ENCODE results near the gene COL6A2. TPM values are rescaled to one million over a fixed set of nuclear protein-coding genes. Genes with fewer than 3 reads are reported as not detected.

COL6A2 gene
- total RNA-seq, 1 experiment from 2014 or later: 15.0 TPM

- Histone ChIP-seq H3K4me1 (ENCODE audit: insufficient read depth, low read length, poor library complexity, severe bottlenecking) (no peaks in the 10 kb centered on the region), H3K27me3 (replicated peaks; ENCODE audit: insufficient read depth, low read depth, low read length, poor library complexity) (no peaks in the 10 kb centered on the region), H3K36me3 (ENCODE audit: insufficient read depth, low read length, poor library complexity, severe bottlenecking) (peaks cover 3% of the 10 kb centered on the region), H3K9me3 (ENCODE audit: low read depth, low read length, poor library complexity, severe bottlenecking) (peaks cover 4% of the 10 kb centered on the region), H3K4me3 (ENCODE audit: low read depth, low read length, poor library complexity, severe bottlenecking) (no peak overlapping the region), H3K27ac (ENCODE audit: low read depth, low read length, poor library complexity, severe bottlenecking) (no peak overlapping the region)
- ChIA-PET POLR2A (ENCODE audit: low non-redundant PET) (no interaction called here), CTCF (no interaction called here)
- DNase-seq (ENCODE audit: low spot score): no peak
- intact Hi-C loops (cut with micrococcal nuclease; ENCODE audit: unreplicated experiment): no loop called here
- no peak for TF ChIP-seq EZH2 (IDR thresholded peaks at IDR 0.05; ENCODE audit: borderline replicate concordance, low read depth, low read length, poor library complexity, severe bottlenecking)
- no peak for TF ChIP-seq CTCF (conservative IDR thresholded peaks at IDR 0.05; ENCODE audit: low read depth, low read length)
- no TSS peak for BruUV-seq (replicated peaks)
Measured at GRCh38 chr21:46171585-46171984, 73.7 kb downstream of the COL6A2 start.

- H3K27ac ChIP-seq (ENCODE audit: low read depth, low read length, poor library complexity, severe bottlenecking): no peak overlapping the region
- no peak for DNase-seq (ENCODE audit: low spot score)
- H3K27me3 ChIP-seq (replicated peaks; ENCODE audit: insufficient read depth, low read depth, low read length, poor library complexity): no peaks in the 10 kb centered on the region
- intact Hi-C loops (cut with micrococcal nuclease; ENCODE audit: unreplicated experiment): loop anchor here (2.0 kb wide), 1 partner anchor 13 kb away; no protein-coding TSS in a partner anchor
- ChIA-PET POLR2A (ENCODE audit: low non-redundant PET) (no interaction called here), CTCF (no interaction called here)
- TF ChIP-seq EZH2 (IDR thresholded peaks at IDR 0.05; ENCODE audit: borderline replicate concordance, low read depth, low read length, poor library complexity, severe bottlenecking): no peak
- TF ChIP-seq CTCF (conservative IDR thresholded peaks at IDR 0.05; ENCODE audit: low read depth, low read length): no peak
- peaks cover 3% of the 10 kb centered on the region for H3K36me3 ChIP-seq (ENCODE audit: insufficient read depth, low read length, poor library complexity, severe bottlenecking)
- H3K4me3 ChIP-seq (ENCODE audit: low read depth, low read length, poor library complexity, severe bottlenecking): no peak overlapping the region
- BruUV-seq (replicated peaks): no TSS peak
- H3K9me3 ChIP-seq (ENCODE audit: low read depth, low read length, poor library complexity, severe bottlenecking): peaks cover 8% of the 10 kb centered on the region
- H3K4me1 ChIP-seq (ENCODE audit: insufficient read depth, low read length, poor library complexity, severe bottlenecking): no peaks in the 10 kb centered on the region
Measured at GRCh38 chr21:46171996-46172862, 74.3 kb downstream of the COL6A2 start.

GRCh38 chr21:46172863-46173528 is 75.1 kb downstream of the COL6A2 start:
- H3K36me3 ChIP-seq (ENCODE audit: insufficient read depth, low read length, poor library complexity, severe bottlenecking): no peaks in the 10 kb centered on the region
- H3K4me1 ChIP-seq (ENCODE audit: insufficient read depth, low read length, poor library complexity, severe bottlenecking): no peaks in the 10 kb centered on the region
- CTCF ChIA-PET: no interaction called here
- POLR2A ChIA-PET (ENCODE audit: low non-redundant PET): no interaction called here
- peaks cover 13% of the 10 kb centered on the region for H3K9me3 ChIP-seq (ENCODE audit: low read depth, low read length, poor library complexity, severe bottlenecking)
- H3K4me3 ChIP-seq (ENCODE audit: low read depth, low read length, poor library complexity, severe bottlenecking): no peak overlapping the region
- intact Hi-C loops (cut with micrococcal nuclease; ENCODE audit: unreplicated experiment): loop anchor here (2.0 kb wide), 1 partner anchor 14 kb away; no protein-coding TSS in a partner anchor
- TF ChIP-seq EZH2 (IDR thresholded peaks at IDR 0.05; ENCODE audit: borderline replicate concordance, low read depth, low read length, poor library complexity, severe bottlenecking) (no peak), CTCF (conservative IDR thresholded peaks at IDR 0.05; ENCODE audit: low read depth, low read length) (no peak)
- no TSS peak for BruUV-seq (replicated peaks)
- no peaks in the 10 kb centered on the region for H3K27me3 ChIP-seq (replicated peaks; ENCODE audit: insufficient read depth, low read depth, low read length, poor library complexity)
- DNase-seq (ENCODE audit: low spot score): no peak
- H3K27ac ChIP-seq (ENCODE audit: low read depth, low read length, poor library complexity, severe bottlenecking): no peak overlapping the region
